ENCODE data around the gene ACBD4. TPM values are rescaled to one million over a fixed set of nuclear protein-coding genes. Genes with fewer than 3 reads are reported as not detected.

ACBD4 gene
- total RNA-seq: 10 to 100 TPM; 12.4 to 12.6 TPM

DNA sequence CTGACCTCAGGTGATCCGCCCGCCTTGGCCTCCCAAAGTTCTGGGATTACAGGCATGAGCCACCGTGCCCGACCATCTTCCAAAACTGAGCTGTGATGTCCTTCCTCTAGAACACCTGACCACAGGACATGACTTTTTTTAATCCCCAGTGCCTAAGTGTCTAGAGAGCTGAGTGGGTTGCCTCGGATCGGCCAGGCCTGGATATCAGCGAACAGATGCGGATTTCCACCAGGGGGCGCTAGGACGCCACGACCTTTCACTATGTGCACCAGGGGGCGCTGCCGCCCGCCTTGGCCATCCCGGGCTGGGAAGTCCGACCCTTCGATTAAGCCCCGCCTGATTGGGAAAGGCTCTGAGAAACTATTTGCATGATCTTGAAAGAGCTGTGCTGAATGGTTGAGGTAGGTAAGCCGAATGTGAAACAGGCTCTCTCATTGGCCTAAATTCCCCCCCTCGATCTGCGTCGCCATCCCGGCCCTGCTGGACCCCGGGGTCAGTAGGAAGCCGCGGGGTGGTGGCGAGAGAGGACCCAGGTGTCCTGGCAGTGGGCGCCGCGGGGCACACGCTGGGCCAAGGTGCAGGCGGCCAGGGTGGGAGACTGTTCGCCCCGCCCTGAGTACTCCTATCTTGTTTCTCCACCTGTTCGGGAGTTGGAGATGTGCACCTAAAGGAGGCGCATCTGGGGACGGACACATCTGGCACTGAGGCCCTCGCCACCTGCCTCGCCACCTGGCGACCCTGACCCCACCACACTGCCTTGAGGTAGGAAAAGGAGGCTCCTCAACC, at the start of gene ACBD4:
Gene ACBD4, plus strand, starts transcription at position 496 of the 786 bp plus-strand sequence. CDS start 458 bp downstream, outside the sequence.
- ATAC-seq (peak; percentile 89), DNase-seq (peak; percentile 98)
- no peaks in the 10 kb centered on the region for H3K27me3 Mint-ChIP-seq
- ChIA-PET CTCF (interaction anchor here (0.6 to 6.1 kb wide), 101 partner anchors 8 to 814 kb away, joined by 3 to 369 read pairs (median 5); partner anchors contain the start of genes FMNL1, HEXIM1, HEXIM2 and MAP3K14), POLR2A (interaction anchor here (0.6 to 3.9 kb wide), 9 partner anchors 8 to 178 kb away, joined by 3 to 64 read pairs (median 4); partner anchors contain the start of gene HEXIM1)
- no peaks in the 10 kb centered on the region for H3K9me3 Mint-ChIP-seq
- H3K4me1 Mint-ChIP-seq (ENCODE audit: low read depth): peaks cover 12% of the 10 kb centered on the region
- intact Hi-C loops (cut with micrococcal nuclease): loop anchor here (1.0 to 2.0 kb wide), 2 partner anchors 13 to 62 kb away; partner anchors contain the start of gene HEXIM1
- no peaks in the 10 kb centered on the region for H3K36me3 Mint-ChIP-seq (ENCODE audit: low read depth)
- peak; percentile 100 for TF ChIP-seq CTCF (IDR thresholded peaks at IDR 0.05)
- H3K4me3 Mint-ChIP-seq: peak within 1 kb of the TSS; percentile 88
- peak within 1 kb of the TSS; percentile 86 for H3K27ac Mint-ChIP-seq

GRCh38 chr17:45086391-45086790, 49.1 kb upstream of the ACBD4 start:
- Mint-ChIP-seq H3K4me3 (no peak overlapping the region), H3K4me1 (ENCODE audit: low read depth) (peaks cover 2% of the 10 kb centered on the region), H3K27me3 (no peaks in the 10 kb centered on the region), H3K9me3 (no peaks in the 10 kb centered on the region), H3K36me3 (ENCODE audit: low read depth) (peaks cover 38% of the 10 kb centered on the region), H3K27ac (no peak overlapping the region)
- no peak for TF ChIP-seq CTCF (IDR thresholded peaks at IDR 0.05)
- DNase-seq (no peak), ATAC-seq (no peak)
- CTCF ChIA-PET: interaction anchor here (3.0 to 6.5 kb wide), 2 partner anchors 13 to 49 kb away, joined by 9 to 31 read pairs; partner anchors contain the start of gene ACBD4
- intact Hi-C loops (cut with micrococcal nuclease): no loop called here
- POLR2A ChIA-PET: interaction anchor here (0.7 to 0.9 kb wide), 2 partner anchors 11 to 26 kb away, joined by 3 read pairs; partner anchors contain the start of gene NMT1

DNA sequence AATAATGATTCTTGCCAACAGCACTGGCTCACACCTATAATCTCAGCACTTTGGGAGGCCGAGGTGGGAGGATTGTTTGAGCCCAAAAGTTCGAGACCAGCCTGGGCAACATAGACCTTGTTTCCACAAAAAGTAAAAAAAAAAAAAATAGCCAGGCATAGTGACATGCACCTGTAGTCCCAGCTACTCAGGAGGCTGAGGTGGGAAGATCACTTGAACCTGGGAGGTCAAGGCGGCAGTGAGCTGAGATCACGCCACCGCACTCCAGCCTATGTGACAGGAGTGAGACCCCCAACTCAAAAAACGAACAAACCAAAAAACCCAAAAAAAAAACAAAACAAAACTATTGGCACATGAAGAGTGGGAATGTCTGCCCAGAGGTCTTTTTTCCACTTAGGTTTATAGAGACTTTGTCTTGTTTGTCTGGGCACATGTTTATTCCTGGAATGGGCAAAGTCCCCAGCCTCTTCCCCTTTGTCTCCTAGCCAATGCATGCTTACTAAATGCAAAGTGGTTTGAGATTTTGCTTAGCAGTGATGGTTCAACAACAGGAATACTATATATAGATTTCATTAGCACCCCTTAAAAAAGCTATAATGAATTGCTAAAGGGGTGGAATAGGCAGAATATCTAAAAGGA, 48.5 kb upstream of the ACBD4 start:
- H3K4me1 Mint-ChIP-seq (ENCODE audit: low read depth): peaks cover 2% of the 10 kb centered on the region
- no peak for DNase-seq
- H3K4me3 Mint-ChIP-seq: no peak overlapping the region
- no peak for ATAC-seq
- intact Hi-C loops (cut with micrococcal nuclease): no loop called here
- no peaks in the 10 kb centered on the region for H3K9me3 Mint-ChIP-seq
- ChIA-PET POLR2A (interaction anchor here (0.7 kb wide), 1 partner anchor 159 kb away, joined by 3 read pairs; no protein-coding TSS in a partner anchor), CTCF (interaction anchor here (1.4 to 6.5 kb wide), 4 partner anchors 9 to 65 kb away, joined by 3 to 31 read pairs (median 7); partner anchors contain the start of gene ACBD4)
- peaks cover 35% of the 10 kb centered on the region for H3K36me3 Mint-ChIP-seq (ENCODE audit: low read depth)
- no peaks in the 10 kb centered on the region for H3K27me3 Mint-ChIP-seq
- no peak for TF ChIP-seq CTCF (IDR thresholded peaks at IDR 0.05)
- H3K27ac Mint-ChIP-seq: no peak overlapping the region

GRCh38 chr17:45087504-45087975, 47.9 kb upstream of the ACBD4 start:
- intact Hi-C loops (cut with micrococcal nuclease): no loop called here
- Mint-ChIP-seq H3K4me3 (no peak overlapping the region), H3K9me3 (no peaks in the 10 kb centered on the region), H3K27ac (no peak overlapping the region), H3K4me1 (ENCODE audit: low read depth) (peaks cover 2% of the 10 kb centered on the region), H3K27me3 (no peaks in the 10 kb centered on the region), H3K36me3 (ENCODE audit: low read depth) (peaks cover 38% of the 10 kb centered on the region)
- POLR2A ChIA-PET: interaction anchor here (0.7 kb wide), 1 partner anchor 160 kb away, joined by 3 read pairs; no protein-coding TSS in a partner anchor
- ATAC-seq: no peak
- CTCF ChIA-PET: interaction anchor here (1.4 to 6.5 kb wide), 4 partner anchors 8 to 66 kb away, joined by 3 to 31 read pairs (median 7); partner anchors contain the start of gene ACBD4
- DNase-seq: no peak
- no peak for TF ChIP-seq CTCF (IDR thresholded peaks at IDR 0.05)

Measured in activated CD8-positive, alpha-beta T cell treated with anti-CD3 and anti-CD28 coated beads for 36 hours (primary cell).